Measurements from ENCODE around the gene SUCO.

GRCh38 chr1:172567720-172568119 lies 34.8 kb downstream of the SUCO start:
- TF ChIP-seq CTCF (IDR thresholded peaks at IDR 0.05) = no peak
- no peak for TF ChIP-seq POLR2A (IDR thresholded peaks at IDR 0.05)

Data from thyroid gland (tissue), 4 donors.